HepG2 (cell line): Measurements from ENCODE around the gene NARS2. TPM values are rescaled to one million over a fixed set of nuclear protein-coding genes. Genes with fewer than 3 reads are reported as not detected.

ENCODE experiments used
- DR1 ChIP-seq: sonication (generic); formaldehyde crosslinking; IDR thresholded peaks from 2 replicates; pipeline ENCODE4 v1.8.0; 2021; ENCODE audit warnings: mild to moderate bottlenecking, missing genetic modification reagents, inconsistent platforms
- EED ChIP-seq: sonication (generic); formaldehyde crosslinking; IDR thresholded peaks from 2 replicates; pipeline ENCODE4 v1.5.0; 2020; ENCODE audit warnings: mild to moderate bottlenecking, missing genetic modification reagents
- ETV5 ChIP-seq: IDR thresholded peaks from 2 replicates; pipeline ENCODE4 v1.6.1; 2018; ENCODE audit warnings: missing biosample characterization, missing genetic modification reagents, inconsistent platforms, borderline replicate concordance
- FOXK1 ChIP-seq: sonication (generic); formaldehyde crosslinking; IDR thresholded peaks from 2 replicates; pipeline ENCODE4 v1.4.0; 2020; ENCODE audit warnings: low read depth, missing genetic modification reagents, borderline replicate concordance
- GABPB1 ChIP-seq: IDR thresholded peaks from 2 replicates; pipeline ENCODE4 v1.6.1; 2016; ENCODE audit warnings: mild to moderate bottlenecking, missing genetic modification reagents, moderate library complexity, missing compliant biosample characterization
- NR2F2 ChIP-seq: IDR thresholded peaks from 2 replicates; pipeline ENCODE4 v1.6.1; 2012; ENCODE audit warnings: low read depth, inconsistent platforms, borderline replicate concordance
- PLRG1 ChIP-seq: fragments of 450-650 bp; conservative IDR thresholded peaks from 2 replicates; pipeline ENCODE4 v1.6.1; 2016
- SAP130 ChIP-seq: IDR thresholded peaks from 2 replicates; pipeline ENCODE4 v1.6.1; 2016; ENCODE audit warnings: low read depth
- SIX4 ChIP-seq: sonication (generic); formaldehyde crosslinking; IDR thresholded peaks from 2 replicates; pipeline ENCODE4 v1.4.0; 2020; ENCODE audit warnings: missing genetic modification reagents
- SNAI1 ChIP-seq: sonication (generic); formaldehyde crosslinking; IDR thresholded peaks from 2 replicates; pipeline ENCODE4 v1.5.0; 2020; ENCODE audit warnings: mild to moderate bottlenecking, missing genetic modification reagents, borderline replicate concordance
- ZNF232 ChIP-seq: sonication (generic); formaldehyde crosslinking; IDR thresholded peaks from 2 replicates; pipeline ENCODE4 v1.4.0; 2020; ENCODE audit warnings: missing genetic modification reagents, borderline replicate concordance
- ZNF782 ChIP-seq: sonication (generic); formaldehyde crosslinking; IDR thresholded peaks from 2 replicates; pipeline ENCODE4 v1.4.0; 2020; ENCODE audit warnings: missing genetic modification reagents, mild to moderate bottlenecking, borderline replicate concordance
- polyA plus RNA-seq, 8 experiments: library from polyadenylated mRNA; depleted of rRNA in 3 of 8; stranded (reverse) in 7 of 8; unstranded in 1 of 8; fragments of >200 nt; fragmentation: Illumina TruSeq in 4 of 8; extraction: Trizol in 4 of 8; gene quantifications; 2 replicates each; pipeline versions ENCODE4 v1.2.1 to v1.2.3, GENCODE V29; 2011 to 2016; ENCODE audit warnings: low read depth in 4 of 8, missing spikeins in 1 of 8, mixed read lengths in 1 of 8; ENCODE audit not compliant: insufficient read depth in 1 of 8
- total RNA-seq, 5 experiments: library from RNA; depleted of rRNA; stranded (reverse); fragments of >200 nt; fragmentation: Illumina TruSeq; extraction: Trizol; gene quantifications; 2 replicates each; pipeline ENCODE4 v1.2.3, GENCODE V29; 2016; ENCODE audit warnings: low read depth in 1 of 5
- TF ChIP-seq, protein P1 (sequence below): sonication (generic); IDR thresholded peaks from 2 replicates; pipeline ENCODE4 v1.6.1; 2016; ENCODE audit warnings: low read depth, borderline replicate concordance
- TF ChIP-seq, protein P2 (sequence below): sonication (generic); formaldehyde crosslinking; IDR thresholded peaks from 2 replicates; pipeline ENCODE4 v1.4.0; 2020; ENCODE audit warnings: missing genetic modification reagents, borderline replicate concordance
- TF ChIP-seq, protein P3 (sequence below): fragments of 450-650 bp; IDR thresholded peaks from 2 replicates; pipeline ENCODE4 v1.6.1; 2016

Gene NARS2
- total and polyA plus RNA-seq, 2 of the 13 experiments (the other 11 are each of a cell fraction or from before 2014, with no cell fraction given): 45.9 to 65.0 TPM

DNA sequence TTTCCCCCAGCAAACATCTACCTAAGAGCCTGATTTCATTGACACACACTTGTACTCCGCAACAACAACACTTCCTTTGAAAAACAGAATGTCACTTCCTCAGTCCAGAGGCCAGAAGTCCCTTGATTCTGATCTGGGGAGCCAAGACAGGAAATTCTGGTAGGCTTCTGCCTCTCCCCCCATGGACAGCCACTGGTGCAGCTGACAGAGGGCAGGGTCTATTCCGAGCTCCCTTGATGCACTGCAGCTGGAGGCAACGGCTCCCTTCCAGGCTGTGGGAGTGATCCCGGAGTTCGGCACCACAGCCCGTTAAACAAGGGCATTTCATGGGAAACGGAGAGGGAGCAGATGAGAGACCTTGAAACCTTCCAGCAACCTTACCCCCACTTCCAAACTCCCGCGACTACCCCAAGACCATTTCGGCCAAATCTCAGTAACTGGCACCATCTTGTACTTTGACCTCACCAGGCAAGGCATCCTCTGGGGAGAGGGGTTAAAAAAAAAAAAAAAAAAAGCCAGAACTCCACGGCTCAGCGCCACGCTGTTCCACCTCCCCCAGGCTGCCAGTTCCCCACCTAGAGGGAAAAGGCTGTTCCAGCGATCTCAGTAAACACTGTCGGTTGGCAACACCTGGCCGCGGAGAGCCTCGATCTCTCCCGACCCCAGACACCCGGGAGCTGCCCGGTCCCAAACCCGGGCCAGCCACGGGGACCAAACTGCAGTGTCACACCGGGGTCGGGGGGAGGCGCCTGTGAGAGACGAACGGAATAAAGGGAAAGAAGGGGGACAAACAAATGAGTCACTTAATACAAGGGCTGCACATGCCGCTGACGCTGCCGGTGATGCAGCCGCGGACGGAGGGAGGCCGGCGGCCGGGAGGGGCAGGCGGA is 158.1 kb downstream of the NARS2 start (continued):
- TF ChIP-seq PLRG1: no peak
- TF ChIP-seq, protein P1, sequence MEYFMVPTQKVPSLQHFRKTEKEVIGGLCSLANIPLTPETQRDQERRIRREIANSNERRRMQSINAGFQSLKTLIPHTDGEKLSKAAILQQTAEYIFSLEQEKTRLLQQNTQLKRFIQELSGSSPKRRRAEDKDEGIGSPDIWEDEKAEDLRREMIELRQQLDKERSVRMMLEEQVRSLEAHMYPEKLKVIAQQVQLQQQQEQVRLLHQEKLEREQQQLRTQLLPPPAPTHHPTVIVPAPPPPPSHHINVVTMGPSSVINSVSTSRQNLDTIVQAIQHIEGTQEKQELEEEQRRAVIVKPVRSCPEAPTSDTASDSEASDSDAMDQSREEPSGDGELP: peak; percentile 78; the same call in 1 of the 2 replicates
- peak; percentile 53 for TF ChIP-seq GABPB1
- no peak for TF ChIP-seq SNAI1 (CRISPR knock-in tag)
- peak; percentile 72 for TF ChIP-seq ZNF232 (CRISPR knock-in tag)
- 0 out of 2 replicates have a peak, but pooled peaks have one; percentile 17 for TF ChIP-seq EED (CRISPR knock-in tag)
- no peak for TF ChIP-seq DR1 (CRISPR knock-in tag)
- TF ChIP-seq SIX4 (CRISPR knock-in tag): no peak
- TF ChIP-seq, protein P2, sequence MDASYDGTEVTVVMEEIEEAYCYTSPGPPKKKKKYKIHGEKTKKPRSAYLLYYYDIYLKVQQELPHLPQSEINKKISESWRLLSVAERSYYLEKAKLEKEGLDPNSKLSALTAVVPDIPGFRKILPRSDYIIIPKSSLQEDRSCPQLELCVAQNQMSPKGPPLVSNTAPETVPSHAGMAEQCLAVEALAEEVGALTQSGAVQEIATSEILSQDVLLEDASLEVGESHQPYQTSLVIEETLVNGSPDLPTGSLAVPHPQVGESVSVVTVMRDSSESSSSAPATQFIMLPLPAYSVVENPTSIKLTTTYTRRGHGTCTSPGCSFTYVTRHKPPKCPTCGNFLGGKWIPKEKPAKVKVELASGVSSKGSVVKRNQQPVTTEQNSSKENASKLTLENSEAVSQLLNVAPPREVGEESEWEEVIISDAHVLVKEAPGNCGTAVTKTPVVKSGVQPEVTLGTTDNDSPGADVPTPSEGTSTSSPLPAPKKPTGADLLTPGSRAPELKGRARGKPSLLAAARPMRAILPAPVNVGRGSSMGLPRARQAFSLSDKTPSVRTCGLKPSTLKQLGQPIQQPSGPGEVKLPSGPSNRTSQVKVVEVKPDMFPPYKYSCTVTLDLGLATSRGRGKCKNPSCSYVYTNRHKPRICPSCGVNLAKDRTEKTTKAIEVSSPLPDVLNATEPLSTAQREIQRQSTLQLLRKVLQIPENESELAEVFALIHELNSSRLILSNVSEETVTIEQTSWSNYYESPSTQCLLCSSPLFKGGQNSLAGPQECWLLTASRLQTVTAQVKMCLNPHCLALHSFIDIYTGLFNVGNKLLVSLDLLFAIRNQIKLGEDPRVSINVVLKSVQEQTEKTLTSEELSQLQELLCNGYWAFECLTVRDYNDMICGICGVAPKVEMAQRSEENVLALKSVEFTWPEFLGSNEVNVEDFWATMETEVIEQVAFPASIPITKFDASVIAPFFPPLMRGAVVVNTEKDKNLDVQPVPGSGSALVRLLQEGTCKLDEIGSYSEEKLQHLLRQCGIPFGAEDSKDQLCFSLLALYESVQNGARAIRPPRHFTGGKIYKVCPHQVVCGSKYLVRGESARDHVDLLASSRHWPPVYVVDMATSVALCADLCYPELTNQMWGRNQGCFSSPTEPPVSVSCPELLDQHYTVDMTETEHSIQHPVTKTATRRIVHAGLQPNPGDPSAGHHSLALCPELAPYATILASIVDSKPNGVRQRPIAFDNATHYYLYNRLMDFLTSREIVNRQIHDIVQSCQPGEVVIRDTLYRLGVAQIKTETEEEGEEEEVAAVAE (CRISPR knock-in tag): 0 out of 2 replicates have a peak, but pooled peaks have one; percentile 51
- TF ChIP-seq NR2F2: no peak
- peak; percentile 64 for TF ChIP-seq SAP130
- TF ChIP-seq, protein P3, sequence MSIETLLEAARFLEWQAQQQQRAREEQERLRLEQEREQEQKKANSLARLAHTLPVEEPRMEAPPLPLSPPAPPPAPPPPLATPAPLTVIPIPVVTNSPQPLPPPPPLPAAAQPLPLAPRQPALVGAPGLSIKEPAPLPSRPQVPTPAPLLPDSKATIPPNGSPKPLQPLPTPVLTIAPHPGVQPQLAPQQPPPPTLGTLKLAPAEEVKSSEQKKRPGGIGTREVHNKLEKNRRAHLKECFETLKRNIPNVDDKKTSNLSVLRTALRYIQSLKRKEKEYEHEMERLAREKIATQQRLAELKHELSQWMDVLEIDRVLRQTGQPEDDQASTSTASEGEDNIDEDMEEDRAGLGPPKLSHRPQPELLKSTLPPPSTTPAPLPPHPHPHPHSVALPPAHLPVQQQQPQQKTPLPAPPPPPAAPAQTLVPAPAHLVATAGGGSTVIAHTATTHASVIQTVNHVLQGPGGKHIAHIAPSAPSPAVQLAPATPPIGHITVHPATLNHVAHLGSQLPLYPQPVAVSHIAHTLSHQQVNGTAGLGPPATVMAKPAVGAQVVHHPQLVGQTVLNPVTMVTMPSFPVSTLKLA: peak; percentile 29; the same call in 1 of the 2 replicates
- peak; percentile 66; the same call in 1 of the 2 replicates for TF ChIP-seq ETV5 (CRISPR knock-in tag)
- 0 out of 2 replicates have a peak, but pooled peaks have one; percentile 31 for TF ChIP-seq FOXK1 (CRISPR knock-in tag)
- TF ChIP-seq ZNF782 (CRISPR knock-in tag): no peak
